NCI-H187 (cell line): ENCODE data around the gene FNDC11.
"Not testable (repeated sequence)": the region's sequence is repeated elsewhere in the genome, so short reads cannot be mapped to it uniquely, and the experiment has no call there.

Source experiments
- DNase-seq, 2 experiments: peaks; one replicate each; lab custom pipeline; 2025; lab: John Stamatoyannopoulos, UW

FNDC11 gene

DNA sequence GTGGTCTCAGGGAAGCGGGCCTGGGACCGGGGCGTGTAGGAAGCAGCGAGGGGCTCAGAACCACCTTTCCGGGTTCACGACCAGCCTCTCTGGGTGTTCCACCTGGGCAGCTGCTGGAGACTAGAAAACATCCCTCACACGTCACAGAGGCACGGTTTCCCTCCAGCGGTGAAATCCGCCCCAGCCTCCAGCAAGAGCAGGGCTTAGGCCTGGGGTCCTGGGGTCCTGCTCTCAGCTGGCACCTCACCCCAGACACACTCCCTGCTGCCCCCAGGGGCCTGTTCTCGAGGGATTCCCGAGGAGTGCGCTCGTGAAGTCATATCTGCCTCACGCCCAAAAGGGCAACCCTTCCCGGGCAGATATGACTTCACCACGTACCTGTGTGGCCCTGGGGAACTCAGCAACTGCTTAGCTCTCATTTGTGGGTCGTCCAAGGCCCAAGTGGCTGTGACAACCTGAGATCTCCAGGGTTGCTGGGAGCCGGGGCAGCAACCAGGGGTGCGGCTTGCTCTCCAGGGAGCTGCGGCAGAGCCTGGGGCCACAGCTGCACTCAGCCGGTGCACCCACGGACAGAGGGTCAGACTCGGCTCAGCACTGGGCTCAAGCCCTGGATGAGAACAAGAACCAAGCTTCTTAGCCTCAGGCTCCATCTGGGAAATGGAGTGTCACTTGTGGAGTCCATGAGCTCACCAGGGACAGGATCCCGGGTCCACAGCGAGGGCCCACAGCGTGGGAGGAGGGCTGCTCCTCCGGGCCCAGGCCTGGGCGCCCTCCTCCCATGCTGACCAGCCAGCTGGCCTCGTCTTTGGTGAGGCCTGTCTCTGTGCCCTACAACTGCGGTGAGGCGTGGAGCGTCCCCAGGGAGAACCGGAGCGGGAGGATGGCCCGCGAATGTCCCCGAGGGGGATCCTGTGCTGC is 661 bp downstream of the FNDC11 start:
- no peak for DNase-seq

DNA sequence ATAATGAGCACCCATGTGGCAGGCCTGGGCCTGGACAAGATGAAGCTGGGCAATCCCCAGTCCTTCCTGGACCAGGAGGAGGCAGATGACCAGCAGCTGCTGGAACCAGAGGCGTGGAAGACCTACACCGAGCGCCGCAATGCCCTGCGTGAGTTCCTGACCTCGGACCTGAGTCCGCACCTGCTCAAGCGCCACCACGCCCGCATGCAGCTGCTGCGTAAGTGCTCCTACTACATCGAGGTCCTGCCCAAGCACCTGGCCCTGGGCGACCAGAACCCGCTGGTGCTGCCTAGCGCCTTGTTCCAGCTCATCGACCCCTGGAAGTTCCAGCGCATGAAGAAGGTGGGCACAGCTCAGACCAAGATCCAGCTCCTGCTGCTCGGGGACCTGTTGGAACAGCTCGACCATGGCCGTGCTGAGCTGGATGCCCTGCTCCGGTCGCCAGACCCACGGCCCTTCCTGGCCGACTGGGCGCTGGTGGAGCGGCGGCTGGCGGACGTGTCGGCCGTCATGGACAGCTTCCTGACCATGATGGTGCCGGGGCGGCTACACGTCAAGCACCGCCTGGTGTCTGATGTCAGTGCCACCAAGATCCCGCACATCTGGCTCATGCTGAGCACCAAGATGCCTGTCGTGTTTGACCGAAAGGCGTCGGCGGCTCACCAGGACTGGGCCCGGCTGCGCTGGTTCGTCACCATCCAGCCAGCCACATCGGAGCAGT is 1.9 kb downstream of the FNDC11 start:
- no peak for DNase-seq

DNA sequence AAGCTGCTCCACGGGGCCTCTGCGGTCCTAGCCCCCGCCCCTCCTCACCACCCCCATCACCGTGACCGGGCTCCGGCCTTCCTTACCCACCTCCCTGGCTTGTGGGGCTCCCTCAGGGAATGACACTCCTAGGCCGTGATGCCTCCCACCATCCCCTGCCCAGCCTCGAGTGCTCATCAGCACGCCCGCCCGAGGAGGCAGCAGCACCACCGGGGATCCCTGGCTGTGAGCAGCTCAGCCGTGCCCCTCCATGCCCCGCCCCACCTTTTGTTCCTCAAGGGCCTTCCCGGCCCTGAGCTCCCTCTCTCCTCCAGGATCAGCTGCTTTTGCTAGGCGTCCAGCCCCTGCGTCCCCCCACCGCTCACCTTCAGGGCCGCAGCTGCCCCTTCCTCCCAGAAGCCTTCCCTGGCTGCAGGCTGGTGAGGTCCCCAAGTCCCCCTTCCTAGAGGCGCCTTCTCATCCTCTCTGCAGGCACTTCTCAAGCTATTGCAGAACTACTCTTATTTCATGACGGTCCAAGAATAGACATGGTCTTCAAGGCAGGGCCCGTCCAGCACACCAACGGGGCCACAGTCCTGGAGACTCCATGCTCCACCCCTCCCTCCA is 3.0 kb downstream of the FNDC11 start:
- no peak for DNase-seq

DNA sequence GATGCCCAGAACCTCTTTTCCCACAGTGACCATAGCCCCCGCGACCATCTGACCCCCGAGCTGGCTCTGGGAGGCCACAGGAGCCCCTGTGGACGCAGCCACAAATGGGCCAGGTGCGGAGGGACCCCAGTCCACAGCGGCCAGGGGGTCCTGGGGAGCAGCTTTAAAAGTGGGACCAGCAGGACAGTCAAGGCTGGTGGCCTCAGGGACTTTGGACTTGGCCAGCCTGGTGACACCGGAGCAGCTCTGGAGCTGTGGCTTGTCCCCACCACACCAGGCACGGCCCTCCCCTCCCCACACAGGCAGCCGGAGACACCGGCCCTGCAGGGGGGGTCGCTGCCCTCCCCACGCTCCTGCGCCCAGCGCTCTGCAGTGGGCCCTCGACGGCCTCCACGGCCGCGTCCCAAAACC is 3.5 kb downstream of the FNDC11 start:
- no peak for DNase-seq

DNA sequence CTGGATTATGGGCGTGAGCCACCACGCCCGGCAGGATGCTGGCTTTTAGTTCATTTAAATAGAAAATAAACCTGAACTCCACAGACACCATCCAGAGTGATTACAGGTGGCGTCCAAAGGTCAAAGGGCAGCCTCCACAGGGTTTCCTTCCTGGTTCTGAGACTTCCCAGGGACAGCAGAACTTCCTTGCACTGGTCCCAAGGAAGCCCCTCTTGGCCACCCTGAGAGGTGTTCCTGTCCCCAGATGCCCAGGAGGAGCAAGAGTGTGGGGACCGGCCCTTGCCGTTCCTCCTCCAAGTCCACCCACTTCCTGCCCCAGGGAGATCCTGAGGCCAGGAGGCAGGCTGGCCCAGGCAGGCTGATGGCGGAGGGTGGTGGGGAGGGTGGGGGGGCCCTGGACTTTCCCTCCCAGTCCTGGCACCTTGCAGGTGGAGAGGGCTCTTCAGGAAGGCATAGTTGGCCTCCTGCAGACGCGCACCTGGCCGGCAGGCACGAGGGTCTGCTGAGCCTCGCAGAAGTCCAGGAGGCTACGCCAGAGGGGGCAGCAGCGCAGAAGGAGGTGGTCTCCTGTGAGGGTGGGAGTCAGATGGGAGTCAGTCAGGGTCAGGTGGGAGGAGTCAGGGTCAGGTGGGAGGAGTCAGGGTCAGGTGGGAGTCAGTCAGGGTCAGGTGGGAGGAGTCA is 5.0 kb downstream of the FNDC11 start:
- DNase-seq, result no peak

DNA sequence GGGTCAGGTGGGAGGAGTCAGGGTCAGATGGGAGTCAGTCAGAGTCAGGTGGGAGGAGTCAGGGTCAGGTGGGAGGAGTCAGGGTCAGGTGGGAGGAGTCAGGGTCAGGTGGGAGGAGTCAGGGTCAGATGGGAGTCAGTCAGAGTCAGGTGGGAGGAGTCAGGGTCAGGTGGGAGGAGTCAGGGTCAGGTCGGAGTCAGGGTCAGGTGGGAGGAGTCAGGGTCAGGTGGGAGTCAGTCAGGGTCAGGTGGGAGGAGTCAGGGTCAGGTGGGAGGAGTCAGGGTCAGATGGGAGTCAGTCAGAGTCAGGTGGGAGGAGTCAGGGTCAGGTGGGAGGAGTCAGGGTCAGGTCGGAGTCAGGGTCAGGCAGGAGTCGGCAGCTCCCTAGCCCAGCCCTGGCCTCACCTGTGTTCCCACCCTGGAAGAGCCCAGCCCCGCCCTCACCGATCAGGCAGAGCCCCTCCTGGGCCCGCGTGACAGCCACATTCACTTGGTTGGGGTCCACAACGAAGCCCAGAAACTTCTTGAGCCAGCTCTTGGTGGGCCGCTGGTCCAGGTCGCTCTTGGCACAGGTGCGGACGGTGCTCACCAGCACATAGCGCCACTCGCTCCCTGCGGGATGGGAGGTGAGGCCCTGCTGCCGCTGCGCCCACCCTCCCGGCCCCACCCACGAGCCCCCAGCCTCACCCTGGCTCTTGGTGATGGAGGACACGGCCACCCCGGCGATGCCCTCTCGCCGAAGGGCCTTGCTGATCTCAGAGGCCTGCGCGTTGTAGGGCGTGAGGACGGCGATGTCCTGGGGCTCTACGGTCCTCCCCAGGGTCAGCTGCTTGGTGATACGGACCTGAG is 5.8 kb downstream of the FNDC11 start:
- not testable (repeated sequence) for DNase-seq

DNA sequence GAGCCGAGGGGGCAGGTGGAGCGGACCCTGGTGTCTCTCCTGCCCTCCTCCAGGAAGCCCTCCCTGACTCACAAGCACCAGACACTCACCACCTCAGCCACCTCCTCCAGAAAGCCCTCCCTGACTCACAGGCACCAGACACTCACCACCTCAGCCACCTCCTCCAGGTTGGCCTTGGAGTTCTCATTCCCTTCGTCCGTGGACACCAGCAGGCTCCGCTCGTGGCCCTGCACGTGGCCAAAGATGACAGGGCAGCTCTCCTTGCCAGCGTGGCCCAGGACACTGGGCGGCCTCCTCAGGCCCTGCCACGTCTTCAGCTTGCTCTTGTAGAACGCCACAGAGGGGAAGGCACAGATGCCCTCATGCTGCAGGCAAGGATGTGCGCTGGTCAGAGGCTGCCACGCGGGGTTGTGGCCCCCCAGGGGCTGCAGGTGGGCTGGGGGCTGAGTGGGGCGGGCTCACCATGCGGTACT is 6.4 kb downstream of the FNDC11 start:
- no peak for DNase-seq

DNA sequence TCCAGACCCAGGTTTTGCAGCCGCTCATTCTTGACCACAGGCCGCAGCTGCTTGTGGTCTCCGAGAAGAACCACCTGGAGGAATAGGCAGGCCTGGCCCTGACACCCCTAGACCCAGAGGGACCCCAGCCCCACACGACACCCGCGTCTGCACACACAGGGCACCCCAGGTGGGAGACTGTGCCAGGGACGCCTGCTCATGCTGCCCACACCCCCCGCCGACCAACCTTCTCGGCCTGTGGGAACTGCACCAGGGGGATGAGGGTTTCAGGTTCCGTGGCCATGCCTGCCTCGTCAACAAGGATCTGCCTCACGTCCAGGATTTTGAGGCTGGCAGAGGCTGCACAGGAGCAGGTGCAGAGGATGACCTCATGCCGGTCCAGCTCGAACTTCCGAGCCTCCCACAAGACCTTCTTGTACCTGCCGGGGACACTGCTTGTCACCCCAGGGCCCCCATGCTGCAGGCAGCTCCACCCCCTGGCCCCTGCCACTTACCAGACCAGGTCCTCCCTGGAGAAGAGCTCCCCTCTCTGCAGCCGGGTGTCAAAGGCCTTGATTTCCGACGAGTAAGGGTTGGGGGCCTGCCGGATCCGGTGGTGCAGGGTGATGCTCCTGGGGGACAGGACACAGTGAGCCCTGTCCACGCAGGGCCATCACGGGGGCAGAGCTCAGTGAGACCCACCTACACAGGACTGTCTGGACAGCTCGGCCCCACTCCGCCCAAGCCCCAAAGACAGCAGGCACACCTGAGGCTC is 7.1 kb downstream of the FNDC11 start:
- no peak for DNase-seq

DNA sequence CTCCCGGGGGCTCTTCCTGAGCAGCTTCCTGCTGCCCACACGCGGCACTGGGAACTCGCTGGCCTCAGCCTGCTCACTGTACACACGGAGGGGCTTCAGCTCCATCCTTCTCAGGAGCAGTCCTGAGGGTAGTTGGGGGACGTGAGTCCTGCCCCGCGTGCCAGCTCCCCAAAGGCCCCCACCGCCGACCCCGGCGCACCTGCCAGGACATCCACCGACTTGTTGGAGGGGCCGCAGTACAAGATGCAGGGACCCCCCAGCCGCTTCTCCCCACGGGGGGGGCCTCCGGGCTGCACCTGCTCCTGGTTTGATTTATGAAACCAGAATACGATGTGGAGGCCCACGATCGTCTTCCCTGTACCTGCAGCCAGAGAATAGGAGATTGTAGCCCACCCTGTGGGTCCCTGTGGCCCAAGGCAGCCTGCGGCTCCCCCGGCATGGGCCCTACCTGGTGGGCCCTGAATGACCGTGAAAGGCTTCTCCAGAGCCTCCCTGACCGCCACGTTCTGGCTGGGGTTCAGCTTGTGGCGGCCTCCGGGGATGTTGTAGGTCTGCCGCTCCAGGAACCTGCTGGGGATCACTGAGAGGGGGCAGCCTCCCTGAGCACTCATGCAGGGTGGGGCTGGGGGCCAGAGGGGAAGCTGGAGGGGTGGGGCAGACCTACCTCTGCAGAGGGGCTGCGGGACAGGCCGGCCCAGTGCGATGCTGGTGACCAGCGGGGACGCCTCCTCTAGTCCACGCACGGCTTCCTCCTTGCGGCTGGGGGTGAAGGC is 7.9 kb downstream of the FNDC11 start:
- no peak for DNase-seq

DNA sequence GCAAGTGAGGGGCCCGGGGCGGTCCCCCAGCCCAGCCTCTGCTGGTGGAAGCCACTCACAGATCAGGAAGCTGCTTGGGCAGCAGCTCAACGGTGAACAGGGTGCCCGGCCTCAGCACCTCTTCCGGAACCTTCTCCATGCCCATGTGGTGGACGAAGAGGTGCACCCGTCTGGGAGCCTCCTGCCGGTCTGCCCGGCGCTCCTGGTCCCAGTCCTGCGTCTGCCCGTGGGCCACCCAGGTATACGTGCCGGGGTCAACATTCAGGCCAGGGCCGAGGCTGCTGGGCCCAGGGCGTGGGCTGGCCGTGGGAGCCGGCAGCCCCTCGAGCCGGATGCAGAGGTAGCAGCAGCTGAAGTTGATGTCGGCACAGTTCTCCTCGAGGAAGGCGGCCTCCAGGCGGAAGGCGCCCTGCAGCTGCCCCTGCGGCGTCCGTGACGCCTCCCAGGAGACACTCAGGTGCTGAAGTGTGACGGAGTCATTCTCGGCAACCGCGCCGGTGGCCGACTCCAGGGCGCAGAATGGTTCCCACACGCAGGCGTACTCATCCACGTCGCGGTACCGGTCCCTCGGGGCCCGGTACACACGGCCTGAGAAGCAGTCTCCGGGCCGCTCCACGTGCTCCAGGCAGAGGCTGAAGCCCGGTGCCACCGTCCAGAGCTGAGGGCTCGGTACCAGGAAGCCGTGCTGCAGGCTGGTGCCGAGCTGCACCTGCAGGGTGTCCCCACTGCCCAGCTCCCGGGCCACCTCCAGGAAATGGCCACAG is 8.7 kb downstream of the FNDC11 start:
- DNase-seq, result peak; percentile 45 to 58

DNA sequence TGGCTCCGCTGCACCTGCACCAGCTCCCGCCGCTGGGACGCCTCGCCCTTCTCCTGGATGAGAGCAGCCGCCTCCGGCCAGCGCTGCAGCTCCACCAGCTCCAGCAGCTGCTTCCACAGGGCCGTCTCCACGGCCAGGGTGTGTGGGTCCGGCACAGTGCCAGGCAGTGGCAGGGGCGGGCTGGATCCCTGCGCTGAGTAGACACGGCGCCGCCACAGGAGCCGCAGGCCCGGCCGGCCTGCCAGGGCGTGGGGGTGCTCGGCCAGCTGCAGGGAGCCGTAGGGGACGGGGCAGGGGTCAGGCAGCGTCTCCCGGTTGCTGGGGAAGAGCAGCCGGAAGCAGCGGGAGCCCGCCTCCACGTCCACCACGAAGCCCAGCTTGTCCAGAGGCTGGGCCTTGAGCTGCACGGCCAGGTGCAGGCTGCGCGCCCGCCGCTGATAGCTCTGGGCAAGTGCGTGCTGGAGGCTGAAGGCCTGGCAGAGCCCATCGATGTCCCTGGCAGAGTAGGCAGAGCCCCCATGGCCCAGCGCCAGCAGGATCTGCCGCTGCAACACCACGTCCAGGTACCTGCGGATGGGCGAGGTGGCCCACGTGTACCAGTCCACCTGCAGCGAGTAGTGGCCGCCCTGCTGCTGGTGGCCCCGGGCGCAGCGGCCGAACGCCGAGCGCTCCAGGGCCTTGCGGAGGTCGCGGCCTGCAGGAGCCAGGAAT is 9.4 kb downstream of the FNDC11 start:
- no peak for DNase-seq

DNA sequence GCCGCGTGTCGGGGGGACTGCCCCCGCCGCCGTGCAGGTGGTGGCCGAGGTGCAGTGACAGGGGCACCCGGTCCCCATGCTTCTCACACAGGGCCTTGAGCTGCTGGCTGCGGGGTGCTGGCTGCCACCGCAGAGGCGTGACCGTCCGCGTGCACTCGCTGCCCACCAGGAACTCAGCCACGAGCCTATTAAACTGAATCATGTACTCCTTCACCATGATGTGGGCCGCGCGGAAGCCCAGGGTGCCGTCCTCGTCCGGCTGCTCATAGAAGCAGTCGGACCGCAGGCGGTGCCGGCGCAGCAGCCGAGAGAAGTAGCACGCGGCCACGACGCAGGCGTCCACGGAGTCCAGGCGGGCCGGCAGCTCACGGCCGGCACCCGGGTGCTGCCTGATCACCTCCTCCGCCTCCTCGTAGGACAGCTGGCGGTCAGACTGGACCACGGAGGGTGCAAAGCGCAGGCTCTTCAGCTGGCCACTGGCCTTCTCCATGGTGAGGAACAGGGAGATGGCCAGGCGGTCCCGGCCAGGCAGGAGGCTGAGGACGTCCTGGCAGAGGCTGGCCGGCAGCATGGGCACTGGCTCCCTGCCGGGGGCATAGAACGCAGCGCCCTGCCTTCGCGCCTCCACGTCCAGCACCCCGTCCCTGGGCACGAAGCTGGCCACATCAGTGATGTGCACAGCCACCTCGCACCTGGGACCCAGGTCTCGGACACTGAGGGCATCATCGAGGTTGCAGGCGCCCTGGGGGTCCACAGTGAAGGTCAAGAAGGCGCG is 10.3 kb downstream of the FNDC11 start:
- DNase-seq, result no peak

DNA sequence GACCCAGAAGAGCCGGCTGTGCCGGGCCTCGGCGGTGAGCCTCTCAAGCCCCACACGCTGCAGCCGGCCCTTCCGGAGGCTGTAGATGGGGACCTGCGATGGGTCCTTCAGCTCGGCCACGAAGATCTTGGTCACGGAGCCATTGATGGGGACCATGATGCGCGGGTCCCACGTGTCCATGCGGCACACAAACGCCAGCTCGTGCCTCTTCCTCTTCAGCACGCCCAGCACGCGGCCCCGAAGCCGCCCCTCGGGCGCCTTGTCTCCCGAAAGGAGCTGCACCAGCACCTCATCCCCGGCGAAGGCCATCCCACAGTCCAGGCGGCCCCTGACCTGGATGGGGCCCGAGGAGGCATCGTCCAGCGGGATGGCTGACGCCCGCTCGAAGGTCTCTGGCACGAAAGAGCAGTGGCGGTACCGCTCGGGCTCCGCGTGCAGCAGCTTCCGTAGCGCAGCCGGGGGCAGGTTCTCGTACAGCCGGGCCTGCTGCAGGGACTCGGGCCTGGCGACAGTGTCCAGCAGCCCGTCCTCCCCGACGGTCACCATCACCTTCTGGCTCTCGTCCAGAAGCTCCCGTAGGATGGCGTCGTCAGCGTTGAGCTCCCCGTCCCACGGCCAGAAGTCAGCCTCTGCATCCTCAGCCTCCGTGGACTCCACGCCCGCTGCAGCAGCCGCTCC is 11.2 kb downstream of the FNDC11 start:
- DNase-seq, result no peak

DNA sequence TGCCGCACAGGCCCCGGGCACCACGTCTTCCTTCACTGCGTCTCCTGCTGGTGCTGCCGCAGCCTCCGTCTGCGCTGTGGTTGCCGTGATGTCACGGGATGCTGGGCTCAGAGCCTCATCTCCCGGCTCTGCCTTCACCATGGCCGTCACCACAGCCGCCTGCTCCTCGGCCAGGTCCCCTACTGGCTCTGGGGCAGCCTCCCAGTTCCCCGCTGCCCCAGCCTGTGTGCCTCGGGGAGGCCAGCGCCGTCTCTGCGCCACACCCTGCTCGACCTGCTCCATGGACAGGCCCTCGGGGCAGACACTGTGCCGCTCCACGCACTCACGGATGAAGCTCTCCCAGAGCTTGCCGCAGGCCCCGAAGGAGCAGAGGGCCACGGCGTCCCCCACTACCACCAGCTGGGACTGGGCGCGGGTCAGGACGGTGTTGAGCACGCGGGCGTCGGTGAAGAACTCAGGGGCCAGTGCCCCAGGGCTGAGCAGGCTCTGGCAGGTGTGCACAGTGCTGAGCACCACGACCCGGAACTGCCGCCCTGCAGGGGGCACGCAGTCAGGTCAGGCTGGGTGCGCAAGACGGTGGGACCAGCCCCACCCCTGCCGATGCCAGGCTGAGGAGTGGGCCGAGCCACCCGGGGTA is 11.9 kb downstream of the FNDC11 start:
- no peak for DNase-seq

DNA sequence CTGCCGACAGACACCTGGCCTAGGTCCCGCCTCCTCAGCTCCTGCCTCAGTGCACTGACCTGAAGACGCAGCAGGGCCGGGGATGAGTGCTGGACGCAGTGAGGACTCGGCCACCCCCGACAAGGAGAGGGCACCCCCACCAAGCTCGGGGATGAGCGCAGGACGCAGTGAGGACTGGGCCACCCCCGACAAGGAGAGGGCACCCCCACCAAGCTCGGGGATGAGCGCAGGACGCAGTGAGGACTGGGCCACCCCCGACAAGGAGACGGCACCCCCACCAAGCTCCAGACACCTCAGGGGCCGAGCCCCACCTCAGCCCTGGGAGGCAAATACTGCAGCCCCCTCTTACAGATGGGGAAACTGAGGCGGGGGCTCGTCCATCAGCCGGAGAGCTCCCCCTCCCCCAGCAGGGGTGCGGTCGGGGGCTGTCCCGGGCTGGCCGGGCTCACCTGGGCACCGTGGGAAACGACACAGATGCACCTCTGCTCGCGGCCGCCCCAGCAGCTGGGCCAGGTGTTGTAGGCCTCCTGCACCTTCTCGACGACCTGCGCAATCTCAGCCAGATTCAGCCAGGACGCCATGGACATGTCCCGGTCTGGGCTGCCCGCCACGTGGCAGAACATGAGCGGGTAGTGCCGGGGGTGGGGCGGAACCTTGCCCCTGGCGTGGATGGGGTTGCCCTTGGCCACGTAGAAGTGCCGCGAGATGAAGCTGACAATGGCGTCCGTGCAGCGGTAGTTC is 12.6 kb downstream of the FNDC11 start:
- no peak for DNase-seq

DNA sequence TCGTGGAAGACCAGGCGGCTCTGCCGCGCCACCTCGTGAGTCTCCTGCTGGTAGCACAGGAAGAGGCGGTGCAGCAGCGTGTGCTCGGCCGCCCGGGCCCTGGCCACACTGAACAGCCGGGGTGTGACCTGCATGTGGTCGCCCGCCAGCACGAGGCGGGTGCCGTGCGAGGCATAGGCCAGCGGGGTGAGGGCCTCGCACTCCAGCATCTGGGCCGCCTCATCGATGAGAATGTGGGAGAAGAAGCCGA is 13.1 kb downstream of the FNDC11 start:
- DNase-seq, result no peak
